ENCODE results near the gene DESI2.

DNA sequence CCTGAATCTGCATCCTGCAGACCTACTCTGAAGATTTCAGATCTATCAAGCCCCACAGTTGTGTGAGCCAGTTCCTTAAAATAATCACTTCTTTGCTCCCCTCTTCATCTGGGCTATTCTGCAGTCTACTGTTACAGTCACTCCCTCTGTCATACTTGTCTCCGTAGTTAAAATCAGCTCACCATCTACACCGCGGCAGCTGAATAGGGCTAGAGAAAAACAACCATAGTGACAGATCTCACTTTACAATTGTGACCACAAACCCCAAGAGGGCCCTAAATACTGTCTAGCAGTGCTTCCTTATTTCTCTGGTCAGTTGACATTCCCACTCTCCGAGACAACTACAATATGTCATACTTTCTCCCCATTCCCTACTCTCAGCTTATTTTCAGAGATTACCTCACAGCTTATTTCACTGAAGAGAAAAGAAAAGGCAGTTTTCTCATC lies 12.9 kb downstream of the DESI2 start:
- TF ChIP-seq CTCF (conservative IDR thresholded peaks at IDR 0.05; ENCODE audit: low read depth, low read length) (no peak), EZH2 (IDR thresholded peaks at IDR 0.05; ENCODE audit: low read length, unreplicated experiment) (no peak), EZH2phosphoT487 (IDR thresholded peaks at IDR 0.05; ENCODE audit: borderline replicate concordance, low read length) (no peak)

All from PC-3 (cell line).